Activated gamma-delta T cell treated with Interleukin-2 at 50 U/mL for 16 hours (primary cell): ENCODE results near the gene ABCA2.
A peak's percentile ranks its signal among the peaks of the same experiment; 100 is the strongest.
"Not testable (repeated sequence)": the region's sequence is repeated elsewhere in the genome, so short reads cannot be mapped to it uniquely, and the experiment has no call there.

Experiments
- DNase-seq: peaks from one replicate; pipeline ENCODE4 v3.0.0-alpha.2; 2020

The ABCA2 gene

DNA sequence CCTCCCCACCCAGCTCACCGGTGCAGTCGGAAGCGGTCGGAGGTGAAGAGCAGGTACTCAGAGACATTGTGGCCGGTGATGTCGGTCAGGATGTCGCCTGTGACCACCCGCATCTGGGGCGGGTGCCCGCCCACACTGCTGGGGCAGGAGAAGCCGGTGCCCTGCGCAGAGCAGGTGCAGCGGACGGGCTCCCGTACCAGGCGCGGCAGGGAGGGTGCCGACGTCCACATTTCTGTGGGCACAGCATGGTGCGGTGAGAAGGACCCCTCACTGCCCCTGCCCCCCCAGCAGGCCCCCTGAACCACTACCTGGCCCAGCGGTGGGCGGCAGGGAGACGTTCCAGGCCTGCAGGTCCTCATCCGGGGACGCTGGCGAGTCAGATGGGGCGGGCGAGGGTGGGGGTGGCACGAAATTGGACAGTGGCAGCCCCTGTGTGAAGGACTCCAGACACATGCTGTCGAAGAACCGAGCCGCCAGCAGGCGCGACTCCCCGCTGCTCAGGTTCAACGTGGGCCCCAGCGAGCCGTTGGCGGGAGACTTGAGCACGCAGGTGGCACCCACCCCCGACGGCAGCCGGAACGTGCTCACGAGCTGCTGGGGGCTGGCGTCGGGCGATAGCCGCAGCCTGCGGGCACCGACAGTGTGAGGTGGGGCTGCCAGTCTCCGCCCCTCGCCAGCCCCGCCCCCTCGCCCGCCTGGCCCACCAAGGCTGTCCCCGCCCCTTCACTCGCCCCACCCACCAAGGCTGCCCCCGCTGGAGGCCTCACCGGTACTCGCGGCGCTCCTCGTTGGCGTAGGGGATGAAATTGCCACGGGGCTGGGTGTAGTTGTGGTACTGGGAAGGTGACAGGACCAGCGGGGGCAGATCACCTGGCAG is 15.1 kb downstream of the ABCA2 start:
- DNase-seq: no peak

GRCh38 chr9:137011907-137012675 is 15.9 kb downstream of the ABCA2 start:
- DNase-seq: no peak

GRCh38 chr9:137011156-137011555 is 16.9 kb downstream of the ABCA2 start:
- DNase-seq: no peak

DNA sequence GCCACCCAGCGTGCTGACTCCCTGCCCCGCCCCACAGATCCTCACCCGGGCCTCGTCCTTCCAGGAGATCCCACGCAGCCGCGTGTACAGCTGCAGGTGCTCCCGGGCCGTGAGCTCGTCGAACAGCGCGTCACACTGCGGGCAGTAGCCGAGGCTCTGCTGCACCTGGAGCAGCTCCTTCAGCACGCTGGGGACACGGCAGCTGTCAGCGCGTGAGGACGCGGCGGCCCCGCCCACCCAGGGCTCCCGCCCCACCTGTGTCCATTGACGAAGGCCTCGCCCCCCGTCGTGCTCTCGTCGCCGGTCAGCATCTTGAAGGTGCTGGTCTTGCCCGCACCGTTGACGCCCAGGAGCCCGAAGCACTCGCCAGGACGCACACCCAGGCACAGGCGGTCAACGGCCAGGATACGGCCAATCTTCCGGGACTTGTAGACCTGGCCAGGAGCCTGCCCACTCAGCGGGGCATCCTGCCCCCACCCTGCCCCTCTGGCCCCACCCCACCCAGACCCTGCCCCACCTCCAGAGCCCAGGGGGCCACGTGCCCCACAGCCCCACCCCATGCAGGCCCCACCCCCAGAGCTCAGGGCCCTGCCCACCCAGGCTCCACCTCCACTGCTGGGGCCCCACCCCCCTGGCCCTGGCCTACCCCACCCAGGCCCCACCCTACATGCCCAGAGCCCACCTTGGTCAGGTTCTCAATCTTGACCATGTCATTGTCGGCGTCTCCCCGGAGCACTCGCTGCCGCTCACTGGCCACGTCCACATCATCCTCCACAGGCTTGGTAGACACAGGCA is 17.9 kb downstream of the ABCA2 start:
- DNase-seq: no peak

DNA sequence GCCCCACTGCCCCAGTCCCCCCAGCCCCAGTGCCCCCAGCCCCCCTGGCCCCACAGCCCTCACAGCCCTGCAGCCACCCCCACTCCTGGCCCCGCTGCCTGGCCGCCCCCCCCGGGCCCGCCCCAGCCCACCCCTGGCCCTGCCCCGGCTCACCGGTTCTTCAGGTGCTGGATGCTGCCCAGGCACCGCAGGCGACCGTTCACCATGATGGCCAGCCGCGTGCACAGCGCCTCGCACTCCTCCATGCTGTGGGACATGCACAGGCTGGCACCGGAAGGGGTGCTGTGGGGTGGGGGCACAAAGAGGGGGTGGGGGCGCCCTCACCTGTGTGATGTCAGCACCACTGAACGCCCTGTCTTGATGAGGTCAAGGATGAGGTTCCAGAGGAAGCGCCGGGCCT is 18.8 kb downstream of the ABCA2 start:
- DNase-seq: no peak

GRCh38 chr9:137008312-137008711 is 19.7 kb downstream of the ABCA2 start:
- no peak for DNase-seq

GRCh38 chr9:137007816-137008270 is 20.2 kb downstream of the ABCA2 start:
- DNase-seq: no peak

- DNase-seq: no peak
Measured at GRCh38 chr9:137007108-137007815, 20.8 kb downstream of the ABCA2 start.

- DNase-seq: no peak
Measured at GRCh38 chr9:137006116-137007003, 21.7 kb downstream of the ABCA2 start.

DNA sequence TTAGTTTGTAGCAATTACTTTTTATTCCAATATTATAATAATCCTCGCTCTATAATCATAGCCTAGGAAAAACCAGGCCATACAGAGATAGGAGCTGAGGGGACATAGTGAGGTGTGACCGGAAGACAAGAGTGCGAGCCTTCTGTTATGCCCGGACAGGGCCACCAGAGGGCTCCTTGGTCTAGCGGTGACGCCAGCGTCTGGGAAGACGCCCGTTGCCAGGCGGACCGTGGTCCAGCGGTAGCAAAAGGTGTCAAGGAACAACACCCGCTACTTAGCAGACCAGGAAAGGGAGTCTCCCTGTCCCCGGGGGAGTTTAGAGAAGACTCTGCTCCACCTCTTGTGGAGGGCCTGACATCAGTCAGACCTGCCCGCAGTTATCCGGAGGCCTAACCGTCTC is 23.8 kb downstream of the ABCA2 start:
- not testable (repeated sequence) for DNase-seq

DNA sequence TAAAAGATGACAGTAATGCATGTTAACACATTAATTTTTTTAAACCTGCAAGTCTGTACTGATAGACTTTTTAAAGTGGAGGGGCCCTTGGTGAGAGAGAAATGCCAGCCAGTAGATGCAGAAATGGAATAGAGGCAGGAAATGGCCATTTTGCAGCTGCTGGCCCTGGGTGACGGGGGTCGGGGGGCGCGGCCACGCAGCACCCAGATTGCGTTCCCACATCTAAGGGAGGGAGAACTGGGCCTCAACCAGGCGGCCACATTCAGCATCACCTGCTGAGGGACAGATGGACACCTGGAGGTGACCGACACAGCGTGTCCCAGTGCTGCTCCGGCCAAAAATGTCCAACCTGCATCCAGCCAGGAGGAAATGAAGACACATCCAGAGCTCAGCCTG is 25.4 kb downstream of the ABCA2 start:
- no peak for DNase-seq

- DNase-seq: no peak
Measured at GRCh38 chr9:137001857-137002645, 26.0 kb downstream of the ABCA2 start.

DNA sequence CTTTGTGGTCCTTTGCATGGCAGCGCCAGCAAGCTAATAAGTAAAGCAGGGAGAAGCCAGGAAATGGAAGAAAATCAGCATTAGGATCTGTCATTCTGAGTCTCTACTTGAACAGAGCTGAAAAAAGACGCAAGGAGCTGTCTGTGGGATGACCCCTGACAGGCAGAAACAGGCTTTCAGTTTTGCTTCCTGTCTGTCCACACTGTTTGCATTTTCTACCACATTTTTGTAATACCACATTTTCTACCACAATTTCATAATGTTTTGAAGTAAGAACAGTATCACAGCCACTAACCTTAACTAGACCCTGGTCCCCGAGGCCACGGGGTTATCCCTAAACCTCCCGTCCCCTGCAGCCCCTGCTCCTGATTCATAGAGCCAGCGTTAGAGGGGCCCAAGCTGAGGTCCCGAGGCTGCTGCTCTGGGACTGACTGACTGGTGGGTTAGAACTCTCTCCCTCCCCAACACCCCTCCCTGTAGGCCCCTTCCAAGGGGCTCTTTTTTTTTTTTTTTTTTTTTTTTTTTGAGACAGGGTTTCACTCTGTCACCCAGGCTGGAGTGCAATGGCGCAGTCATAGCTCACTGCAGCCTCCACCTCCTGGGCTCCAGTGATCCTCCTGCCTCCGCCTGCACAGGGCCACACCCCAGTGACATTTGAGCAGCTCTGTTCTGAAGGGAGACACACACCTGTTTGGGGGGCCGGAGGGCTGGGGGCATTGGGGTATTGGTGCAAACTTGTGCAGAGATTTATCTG is 27.7 kb downstream of the ABCA2 start:
- no peak for DNase-seq

GRCh38 chr9:136997830-136998234 is 30.2 kb downstream of the ABCA2 start:
- DNase-seq: peak; percentile 56

GRCh38 chr9:136997371-136997770 is 30.7 kb downstream of the ABCA2 start:
- no peak for DNase-seq

DNA sequence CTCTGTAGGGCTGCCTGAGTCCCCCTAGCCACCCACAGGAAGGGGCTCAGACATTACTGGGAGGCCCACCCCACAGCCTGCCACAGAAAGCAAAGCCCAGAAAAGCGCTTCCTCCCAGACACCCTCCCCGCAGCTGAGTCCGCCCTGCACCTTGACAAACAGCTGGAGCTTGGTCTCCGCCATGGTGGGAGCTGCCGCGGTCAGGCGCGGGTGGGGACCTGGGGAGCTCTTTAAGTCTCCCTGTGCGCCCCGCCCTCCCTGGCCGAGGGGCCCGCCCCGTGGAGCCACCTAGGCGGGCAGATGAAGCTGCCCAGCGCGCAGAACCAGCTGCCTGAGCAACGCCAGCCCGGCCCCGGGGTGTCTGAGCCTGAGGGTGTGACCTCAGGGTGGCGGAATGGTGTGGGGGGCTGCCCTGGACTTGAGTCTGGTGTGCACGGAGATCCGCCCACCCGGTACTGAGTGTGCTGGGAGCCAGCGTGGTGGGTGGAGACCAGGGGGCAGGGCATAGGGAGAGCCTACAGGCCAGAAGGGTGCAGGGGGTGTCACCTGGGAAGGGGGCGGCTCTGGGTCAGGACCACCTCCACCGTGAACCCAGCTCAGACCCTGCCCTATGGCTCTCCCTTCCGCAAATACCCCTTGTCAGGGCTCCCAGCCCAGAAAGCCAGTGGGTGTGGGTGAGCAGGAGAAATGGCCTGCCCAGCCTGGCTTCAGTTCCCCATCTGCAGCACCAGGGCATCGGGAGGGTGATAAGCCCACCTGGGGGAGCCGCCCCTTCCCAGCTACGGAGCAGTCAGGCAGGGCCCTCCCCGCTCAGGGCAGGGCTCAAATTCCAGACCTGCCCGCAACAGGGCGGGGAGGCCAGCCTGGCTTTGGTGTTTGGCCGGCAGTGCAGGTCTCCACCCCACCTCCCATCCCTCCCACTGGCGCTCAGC is 31.4 kb downstream of the ABCA2 start, which contains the start of gene CLIC3:
Gene CLIC3, minus strand, starts transcription at position 208 of the 932 bp plus-strand sequence. Its CDS starts 25 bp downstream, at position 183.
- DNase-seq: peak; percentile 74

- DNase-seq: no peak
Measured at GRCh38 chr9:136995772-136996311, 32.2 kb downstream of the ABCA2 start.

GRCh38 chr9:136995362-136995761 is 32.7 kb downstream of the ABCA2 start:
- DNase-seq: no peak
